ENCODE results near the gene DHRS4L2.
"Not testable (repeated sequence)": the region's sequence is repeated elsewhere in the genome, so short reads cannot be mapped to it uniquely, and the experiment has no call there.

GRCh38 chr14:23969481-23970282 is 19.0 kb upstream of the DHRS4L2 start:
- TF ChIP-seq CTCF (IDR thresholded peaks at IDR 0.05); POLR2A (IDR thresholded peaks at IDR 0.05; ENCODE audit: low read depth); POLR2AphosphoS5 (IDR thresholded peaks at IDR 0.05): not testable (repeated sequence)
